ENCODE data around the gene PTGER2.

GRCh38 chr14:52329678-52330369, 15.7 kb downstream of the PTGER2 start:
- TF ChIP-seq POLR2A (IDR thresholded peaks at IDR 0.05; ENCODE audit: low read depth, low read length) (no peak), POLR2AphosphoS5 (IDR thresholded peaks at IDR 0.05; ENCODE audit: low read depth, low read length) (no peak), TAF1 (IDR thresholded peaks at IDR 0.05; ENCODE audit: borderline replicate concordance, low read depth, low read length) (no peak)

Measured in GM12892 (cell line).